OCI-LY7 (cell line): ENCODE measurements around the gene INO80D. TPM values are rescaled to one million over a fixed set of nuclear protein-coding genes. Genes with fewer than 3 reads are reported as not detected.

Source experiments
- BruUV-seq: library from RNA; stranded (reverse); fragments of 400-500 nt; replicated peaks from 2 replicates; lab custom pipeline; 2021; lab: Mats Ljungman, UMichigan
- CTCF ChIA-PET: fragments of 300-600 bp; sonication (Branson Sonifier 250); formaldehyde crosslinking; loops from one replicate; lab custom pipeline; 2022; ENCODE audit warnings: antibody characterized with exemption; ENCODE audit not compliant: unreplicated experiment; lab: Charles Lee
- POLR2A ChIA-PET: fragments of 300-600 bp; sonication (Branson Sonifier 250); formaldehyde crosslinking; loops from one replicate; lab custom pipeline; 2022; ENCODE audit warnings: antibody characterized with exemption; lab: Charles Lee
- DNase-seq: peaks from one replicate; pipeline ENCODE4 v3.0.0-alpha.2; 2015; ENCODE audit warnings: low spot score
- H2AFZ ChIP-seq: fragments of 200-600 bp; sonication (generic), shearing (Covaris generic); 2 replicates; pipeline ENCODE4 v1.6.1; 2014; ENCODE audit warnings: mild to moderate bottlenecking, antibody characterized with exemption, low read length, moderate library complexity
- H3K27ac ChIP-seq: fragments of 200-600 bp; sonication (generic); 2 replicates; pipeline ENCODE4 v1.5.1; 2014; ENCODE audit warnings: mixed run types, low read depth, mild to moderate bottlenecking, moderate library complexity, low read length, inconsistent platforms; ENCODE audit not compliant: poor library complexity, severe bottlenecking
- H3K36me3 ChIP-seq: fragments of 200-600 bp; sonication (generic); 2 replicates; pipeline ENCODE4 v1.6.1; 2014; ENCODE audit warnings: mild to moderate bottlenecking, antibody characterized with exemption, low read length, moderate library complexity, mixed read lengths; ENCODE audit not compliant: insufficient read depth
- H3K4me1 ChIP-seq: fragments of 200-600 bp; sonication (generic); 2 replicates; pipeline ENCODE4 v1.5.1; 2014; ENCODE audit warnings: mild to moderate bottlenecking, low read length; ENCODE audit not compliant: insufficient read depth, poor library complexity, severe bottlenecking
- H3K4me2 ChIP-seq: fragments of 200-600 bp; sonication (generic); 2 replicates; pipeline ENCODE4 v1.6.1; 2014; ENCODE audit warnings: mild to moderate bottlenecking, low read length
- H3K4me3 ChIP-seq: fragments of 200-600 bp; sonication (generic); 2 replicates; pipeline ENCODE4 v1.5.1; 2014; ENCODE audit warnings: mild to moderate bottlenecking, low read depth, low read length; ENCODE audit not compliant: poor library complexity, severe bottlenecking
- H3K79me2 ChIP-seq: fragments of 200-600 bp; sonication (generic); 2 replicates; pipeline ENCODE4 v1.6.1; 2016; ENCODE audit warnings: low read depth, mild to moderate bottlenecking, low read length, moderate library complexity, mixed read lengths; ENCODE audit not compliant: insufficient read depth
- H3K9me2 ChIP-seq: fragments of 200-600 bp; sonication (generic); 2 replicates; pipeline ENCODE4 v1.6.1; 2016; ENCODE audit warnings: mild to moderate bottlenecking, low read length, mixed read lengths; ENCODE audit not compliant: insufficient read depth
- H3K9me3 ChIP-seq: fragments of 200-600 bp; sonication (generic); 2 replicates; pipeline ENCODE4 v1.6.1; 2014; ENCODE audit warnings: mild to moderate bottlenecking, mixed run types, low read length, mixed read lengths
- H4K20me1 ChIP-seq: fragments of 200-600 bp; sonication (generic); 2 replicates; pipeline ENCODE4 v1.6.1; 2014; ENCODE audit warnings: mild to moderate bottlenecking, antibody characterized with exemption, low read length, moderate library complexity, mixed read lengths; ENCODE audit not compliant: insufficient read depth
- CTCF ChIP-seq: fragments of 200-600 bp; sonication (generic); conservative IDR thresholded peaks from 2 replicates; pipeline ENCODE4 v1.5.1; 2014; ENCODE audit warnings: mild to moderate bottlenecking, antibody characterized with exemption, low read length, moderate library complexity, mixed read lengths
- EZH2phosphoT487 ChIP-seq: fragments of 200-600 bp; sonication (generic); IDR thresholded peaks from 2 replicates; pipeline ENCODE4 v1.6.1; 2018; ENCODE audit warnings: low read depth, borderline replicate concordance, mild to moderate bottlenecking, mixed run types, antibody characterized with exemption, low read length, moderate library complexity, mixed read lengths
- intact Hi-C: fragments of 100-400 bp; cut with micrococcal nuclease; formaldehyde crosslinking; loops from one replicate; pipeline ENCODE4 v1.10.0; 2022; ENCODE audit not compliant: unreplicated experiment
- total RNA-seq, 2 experiments: library from RNA; depleted of rRNA in 1 of 2; stranded (reverse); fragments of >200 nt in 1 of 2; shearing (Covaris generic) in 1 of 2; gene quantifications; 2 replicates each; pipeline ENCODE4 v1.2.3, GENCODE V29; 2014 to 2022

Gene INO80D
- total RNA-seq, 2 experiments from 2014 or later: 14.2 to 21.6 TPM

- DNase-seq: no peak
- Histone ChIP-seq H3K27ac (no peak overlapping the region), H3K9me2 (no peaks in the 10 kb centered on the region), H3K4me1 (no peaks in the 10 kb centered on the region), H3K4me3 (no peak overlapping the region), H2AFZ (no peak overlapping the region), H3K79me2 (peaks cover 52% of the 10 kb centered on the region), H3K9me3 (no peaks in the 10 kb centered on the region), H3K4me2 (no peak overlapping the region), H3K36me3 (peaks cover 10% of the 10 kb centered on the region), H4K20me1 (no peaks in the 10 kb centered on the region)
- TF ChIP-seq CTCF: 0 out of 2 replicates have a peak, but pooled peaks have one; percentile 20
- no peak for TF ChIP-seq EZH2phosphoT487
- intact Hi-C loops: no loop called here
- no TSS peak for BruUV-seq
- ChIA-PET POLR2A (no interaction called here), CTCF (no interaction called here)
Observed at GRCh38 chr2:206075113-206075512, 10.9 kb downstream of the INO80D start.

GRCh38 chr2:206071807-206072206 lies 14.2 kb downstream of the INO80D start:
- no peaks in the 10 kb centered on the region for H3K9me2 ChIP-seq
- DNase-seq: no peak
- no peak overlapping the region for H3K4me2 ChIP-seq
- H3K9me3 ChIP-seq: no peaks in the 10 kb centered on the region
- no peak overlapping the region for H2AFZ ChIP-seq
- no peak overlapping the region for H3K27ac ChIP-seq
- POLR2A ChIA-PET: interaction anchor here (0.8 to 0.9 kb wide), 2 partner anchors 12 to 16 kb away, joined by 4 read pairs; no protein-coding TSS in a partner anchor
- H3K4me3 ChIP-seq: no peak overlapping the region
- TF ChIP-seq EZH2phosphoT487: no peak
- TF ChIP-seq CTCF: no peak
- BruUV-seq: no TSS peak
- no peaks in the 10 kb centered on the region for H3K4me1 ChIP-seq
- CTCF ChIA-PET: no interaction called here
- peaks cover 49% of the 10 kb centered on the region for H3K79me2 ChIP-seq
- peaks cover 10% of the 10 kb centered on the region for H3K36me3 ChIP-seq
- intact Hi-C loops: no loop called here
- H4K20me1 ChIP-seq: no peaks in the 10 kb centered on the region

GRCh38 chr2:206069417-206069816 lies 16.6 kb downstream of the INO80D start:
- peaks cover 12% of the 10 kb centered on the region for H3K36me3 ChIP-seq
- no peak overlapping the region for H2AFZ ChIP-seq
- H3K9me2 ChIP-seq: no peaks in the 10 kb centered on the region
- POLR2A ChIA-PET: interaction anchor here (0.9 kb wide), 1 partner anchor 9 kb away, joined by 3 read pairs; no protein-coding TSS in a partner anchor
- peaks cover 50% of the 10 kb centered on the region for H3K79me2 ChIP-seq
- DNase-seq: no peak
- H3K9me3 ChIP-seq: no peaks in the 10 kb centered on the region
- H3K27ac ChIP-seq: no peak overlapping the region
- intact Hi-C loops: no loop called here
- TF ChIP-seq CTCF (no peak), EZH2phosphoT487 (no peak)
- no TSS peak for BruUV-seq
- H3K4me3 ChIP-seq: no peak overlapping the region
- H3K4me1 ChIP-seq: no peaks in the 10 kb centered on the region
- CTCF ChIA-PET: no interaction called here
- H3K4me2 ChIP-seq: no peak overlapping the region
- no peaks in the 10 kb centered on the region for H4K20me1 ChIP-seq
